ENCODE measurements around the gene ALAS2.

ALAS2 gene

DNA sequence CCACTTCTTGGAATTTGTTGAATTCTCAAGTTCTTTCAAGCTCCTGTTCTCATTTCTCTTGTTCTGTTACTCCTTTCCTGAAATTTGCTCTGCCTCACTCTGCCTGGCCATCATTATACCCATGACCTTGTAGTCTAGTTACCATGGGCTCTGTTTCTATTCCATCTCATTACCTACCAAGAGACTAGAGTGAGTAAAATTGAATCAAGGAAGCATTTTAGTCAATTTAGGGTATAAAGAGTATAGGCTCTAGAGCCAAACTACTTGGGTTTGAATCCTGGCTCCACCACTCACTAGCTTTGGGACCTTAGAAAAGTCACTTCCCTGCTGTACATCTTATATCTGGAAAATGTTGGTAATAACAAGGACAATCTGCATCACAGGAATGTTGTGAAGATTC, 2.2 kb downstream of the ALAS2 start:
- no peak overlapping the region for H3K27ac Mint-ChIP-seq
- peaks cover 43% of the 10 kb centered on the region for H3K9me3 Mint-ChIP-seq
- no peak for DNase-seq
- H3K4me1 Mint-ChIP-seq = peaks cover 26% of the 10 kb centered on the region
- TF ChIP-seq, protein P1, sequence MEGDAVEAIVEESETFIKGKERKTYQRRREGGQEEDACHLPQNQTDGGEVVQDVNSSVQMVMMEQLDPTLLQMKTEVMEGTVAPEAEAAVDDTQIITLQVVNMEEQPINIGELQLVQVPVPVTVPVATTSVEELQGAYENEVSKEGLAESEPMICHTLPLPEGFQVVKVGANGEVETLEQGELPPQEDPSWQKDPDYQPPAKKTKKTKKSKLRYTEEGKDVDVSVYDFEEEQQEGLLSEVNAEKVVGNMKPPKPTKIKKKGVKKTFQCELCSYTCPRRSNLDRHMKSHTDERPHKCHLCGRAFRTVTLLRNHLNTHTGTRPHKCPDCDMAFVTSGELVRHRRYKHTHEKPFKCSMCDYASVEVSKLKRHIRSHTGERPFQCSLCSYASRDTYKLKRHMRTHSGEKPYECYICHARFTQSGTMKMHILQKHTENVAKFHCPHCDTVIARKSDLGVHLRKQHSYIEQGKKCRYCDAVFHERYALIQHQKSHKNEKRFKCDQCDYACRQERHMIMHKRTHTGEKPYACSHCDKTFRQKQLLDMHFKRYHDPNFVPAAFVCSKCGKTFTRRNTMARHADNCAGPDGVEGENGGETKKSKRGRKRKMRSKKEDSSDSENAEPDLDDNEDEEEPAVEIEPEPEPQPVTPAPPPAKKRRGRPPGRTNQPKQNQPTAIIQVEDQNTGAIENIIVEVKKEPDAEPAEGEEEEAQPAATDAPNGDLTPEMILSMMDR (IDR thresholded peaks at IDR 0.05) = no peak
- no peak overlapping the region for H3K4me3 Mint-ChIP-seq
- no peaks in the 10 kb centered on the region for H3K36me3 Mint-ChIP-seq (ENCODE audit: low read depth)
- H3K27me3 Mint-ChIP-seq (ENCODE audit: low read depth, poor library complexity) = peaks cover 7% of the 10 kb centered on the region

DNA sequence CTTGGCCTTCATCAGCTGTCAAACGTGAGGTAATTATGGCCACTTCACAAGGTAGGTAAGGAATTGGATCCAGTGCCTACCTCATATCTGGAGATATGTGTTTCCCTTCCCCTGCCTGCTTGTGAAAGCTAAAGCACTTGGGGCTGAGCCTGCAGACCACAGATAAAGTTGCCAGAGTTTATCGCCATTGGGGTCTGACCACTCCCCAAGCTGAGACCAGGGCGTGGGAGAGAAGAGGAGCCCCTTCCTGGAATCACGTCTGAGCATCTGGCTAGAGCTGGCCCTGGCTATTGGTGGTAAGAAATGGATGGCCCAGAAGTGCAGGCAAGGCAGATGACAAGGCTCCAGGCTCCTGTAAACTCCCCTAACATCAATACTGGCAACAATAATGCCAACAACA, 2.7 kb downstream of the ALAS2 start:
- no peaks in the 10 kb centered on the region for H3K36me3 Mint-ChIP-seq (ENCODE audit: low read depth)
- H3K9me3 Mint-ChIP-seq = peaks cover 40% of the 10 kb centered on the region
- H3K27me3 Mint-ChIP-seq (ENCODE audit: low read depth, poor library complexity) = peaks cover 4% of the 10 kb centered on the region
- DNase-seq = no peak
- no peak overlapping the region for H3K4me3 Mint-ChIP-seq
- TF ChIP-seq, protein P1 (IDR thresholded peaks at IDR 0.05) = no peak
- H3K4me1 Mint-ChIP-seq = peaks cover 20% of the 10 kb centered on the region
- no peak overlapping the region for H3K27ac Mint-ChIP-seq

DNA sequence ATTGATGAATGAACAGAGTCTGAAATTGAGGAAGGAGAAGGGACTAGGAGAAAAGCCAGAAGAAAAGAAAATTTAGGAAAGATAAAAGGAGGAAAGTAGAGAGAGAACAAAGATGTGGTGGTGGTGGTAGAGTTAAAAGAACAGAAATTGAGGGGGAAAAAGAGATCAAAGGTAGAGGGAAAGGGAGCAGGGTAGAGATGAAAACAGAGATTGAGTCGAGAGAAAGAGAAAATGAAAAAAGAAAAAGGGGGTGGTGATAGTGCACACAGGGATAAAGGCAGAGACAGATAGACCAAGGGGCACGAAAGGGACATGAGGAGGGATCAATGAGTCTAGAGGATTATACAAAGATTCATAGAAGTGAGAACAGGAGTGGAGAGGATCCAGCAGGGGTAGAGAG, 3.9 kb downstream of the ALAS2 start:
- H3K27me3 Mint-ChIP-seq (ENCODE audit: low read depth, poor library complexity) = peaks cover 3% of the 10 kb centered on the region
- DNase-seq = no peak
- peaks cover 16% of the 10 kb centered on the region for H3K4me1 Mint-ChIP-seq
- TF ChIP-seq, protein P1 (IDR thresholded peaks at IDR 0.05) = no peak
- no peaks in the 10 kb centered on the region for H3K36me3 Mint-ChIP-seq (ENCODE audit: low read depth)
- no peak overlapping the region for H3K27ac Mint-ChIP-seq
- H3K4me3 Mint-ChIP-seq = no peak overlapping the region
- H3K9me3 Mint-ChIP-seq = peaks cover 40% of the 10 kb centered on the region

DNA sequence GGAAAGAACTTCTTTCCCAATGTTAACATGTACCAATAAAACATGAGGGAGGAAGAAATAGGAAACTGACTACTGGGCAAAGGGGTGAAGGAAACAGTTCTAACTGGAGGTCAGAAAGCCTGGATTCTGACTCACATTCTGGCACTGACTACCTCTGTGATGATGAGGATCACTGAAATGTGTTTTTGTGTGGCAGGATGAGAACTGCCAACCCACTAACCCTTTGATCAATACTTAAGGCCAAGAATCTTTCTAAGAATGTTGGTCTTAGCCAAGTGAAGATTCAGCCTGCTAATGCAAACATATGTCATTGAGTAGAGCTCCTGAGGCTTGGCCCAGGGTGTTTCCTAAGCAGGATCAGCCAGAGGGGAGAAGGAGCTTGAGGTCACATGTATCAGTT, 4.6 kb downstream of the ALAS2 start:
- no peak for DNase-seq
- Mint-ChIP-seq H3K4me3 (no peak overlapping the region), H3K9me3 (peaks cover 38% of the 10 kb centered on the region), H3K27ac (no peak overlapping the region), H3K27me3 (ENCODE audit: low read depth, poor library complexity) (peaks cover 3% of the 10 kb centered on the region), H3K36me3 (ENCODE audit: low read depth) (no peaks in the 10 kb centered on the region), H3K4me1 (peaks cover 16% of the 10 kb centered on the region)
- TF ChIP-seq, protein P1 (IDR thresholded peaks at IDR 0.05) = no peak

DNA sequence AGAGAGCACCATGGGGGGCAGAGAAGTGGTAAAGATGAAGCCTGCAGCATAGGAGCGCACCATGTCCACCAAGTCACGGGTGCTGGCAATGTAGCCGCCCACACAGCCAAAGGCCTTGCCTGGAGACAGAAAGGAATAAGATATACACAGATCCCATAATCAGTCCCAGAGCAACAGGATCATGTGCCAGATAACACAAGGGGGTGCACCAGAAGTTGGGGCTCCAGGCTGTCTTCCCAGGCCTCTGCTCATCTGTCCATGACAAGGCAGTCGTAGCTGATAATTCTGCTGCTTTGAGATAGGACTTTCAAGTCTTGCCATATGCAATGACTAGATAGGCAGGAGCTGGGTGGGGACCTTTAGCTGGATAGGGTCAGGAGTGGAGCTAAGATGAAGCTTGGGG, 15.9 kb downstream of the ALAS2 start:
- Mint-ChIP-seq H3K27me3 (ENCODE audit: low read depth, poor library complexity) (peaks cover 3% of the 10 kb centered on the region), H3K27ac (no peak overlapping the region), H3K9me3 (peaks cover 9% of the 10 kb centered on the region), H3K4me3 (no peak overlapping the region), H3K4me1 (no peaks in the 10 kb centered on the region), H3K36me3 (ENCODE audit: low read depth) (no peaks in the 10 kb centered on the region)
- no peak for DNase-seq
- TF ChIP-seq, protein P1 (IDR thresholded peaks at IDR 0.05) = no peak

DNA sequence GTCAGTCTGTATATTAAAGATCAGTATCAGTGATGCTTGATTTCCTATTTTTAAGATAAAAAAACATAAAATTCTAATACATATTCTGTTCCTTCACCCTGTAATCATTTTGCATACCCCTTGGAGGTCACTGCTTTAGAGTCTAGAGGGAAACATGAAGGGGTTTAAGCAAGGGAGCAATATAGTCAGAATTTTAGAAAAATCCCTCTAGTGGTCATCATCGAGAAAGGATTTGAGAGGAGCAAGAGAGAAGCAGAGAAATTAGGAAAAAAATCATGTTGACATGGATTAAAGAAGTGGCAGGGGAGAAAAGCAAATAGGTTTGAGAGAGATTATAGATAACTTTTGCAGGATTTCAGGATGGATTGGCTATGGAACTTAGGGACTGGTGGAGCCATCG, 19.5 kb downstream of the ALAS2 start:
- Mint-ChIP-seq H3K9me3 (peaks cover 22% of the 10 kb centered on the region), H3K27me3 (ENCODE audit: low read depth, poor library complexity) (peaks cover 3% of the 10 kb centered on the region), H3K4me1 (no peaks in the 10 kb centered on the region), H3K27ac (no peak overlapping the region), H3K4me3 (no peak overlapping the region), H3K36me3 (ENCODE audit: low read depth) (no peaks in the 10 kb centered on the region)
- DNase-seq = no peak
- TF ChIP-seq, protein P1 (IDR thresholded peaks at IDR 0.05) = peak; percentile 36
